Transverse colon (tissue), 4 donors: ENCODE results near the gene ARHGAP33.

Experiments used
- EP300 ChIP-seq: sonication (generic); formaldehyde crosslinking; IDR thresholded peaks from one replicate; pipeline ENCODE4 v1.6.1; 2017; ENCODE audit warnings: antibody characterized with exemption, low read depth
- POLR2A ChIP-seq: fragments of 450-650 bp; IDR thresholded peaks from one replicate; pipeline ENCODE4 v1.6.1; 2016; ENCODE audit warnings: antibody characterized with exemption, mild to moderate bottlenecking, moderate library complexity
- POLR2AphosphoS5 ChIP-seq, 3 donors: sonication (generic); formaldehyde crosslinking; IDR thresholded peaks; one replicate each; pipeline ENCODE4 v1.6.1; 2016; ENCODE audit warnings: antibody characterized with exemption in 3 of 3
- TF ChIP-seq, protein P1 (sequence below), 5 experiments: fragments of 200-600 bp in 3 of 5; fragments of 450-650 bp in 2 of 5; sonication (generic) in 3 of 5; IDR thresholded peaks; 1 replicate in 2 of 5; 2 replicates in 3 of 5; pipeline ENCODE4 v1.5.1; 2016 to 2017; ENCODE audit warnings: antibody characterized with exemption in 5 of 5, inconsistent platforms in 3 of 5, mild to moderate bottlenecking in 2 of 5, moderate library complexity in 1 of 5

DNA sequence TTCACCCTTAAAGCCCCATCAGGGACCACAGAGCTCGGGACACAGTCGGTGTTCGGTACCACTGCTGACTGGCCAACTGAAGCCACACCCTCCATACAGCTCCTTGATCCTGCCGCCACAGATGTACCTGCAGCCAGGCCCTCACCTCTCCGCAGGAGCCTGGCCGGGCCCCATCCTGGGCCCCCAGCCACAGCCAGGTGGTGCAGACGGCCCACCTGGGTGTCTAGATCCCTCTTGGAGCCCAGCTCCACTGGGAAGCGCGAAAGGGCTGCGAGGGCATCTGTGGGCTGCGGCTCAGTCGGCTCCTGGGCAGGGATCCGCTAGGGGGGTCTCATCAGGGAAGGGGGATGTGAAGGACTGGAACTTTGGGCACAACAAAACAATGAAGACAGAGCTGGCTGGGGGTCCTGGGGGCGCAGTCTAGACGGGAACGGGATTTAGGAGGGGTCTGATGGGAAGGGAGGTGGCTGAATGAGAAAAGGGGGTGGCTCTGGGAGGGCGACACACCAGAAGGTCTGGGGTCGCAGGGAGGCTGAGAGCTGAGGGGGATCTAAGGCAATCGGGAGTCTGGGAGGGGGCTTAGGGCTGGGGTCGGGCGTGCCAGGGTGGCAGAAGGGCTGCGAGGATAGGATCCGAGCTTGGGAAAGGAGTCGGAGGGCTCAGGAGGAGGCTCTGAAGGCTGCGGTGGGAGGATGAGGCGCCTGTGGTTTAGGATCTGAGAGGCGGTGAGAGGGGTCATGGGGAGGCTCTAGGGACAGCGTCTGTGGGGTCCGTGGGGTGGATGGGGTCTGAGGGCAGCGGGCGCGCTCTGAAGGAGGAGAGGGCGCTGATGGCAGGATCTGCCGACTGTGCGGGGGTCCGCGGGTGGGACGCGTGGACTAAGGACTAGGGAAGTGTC is 21.5 kb downstream of the ARHGAP33 start:
- TF ChIP-seq, protein P1, sequence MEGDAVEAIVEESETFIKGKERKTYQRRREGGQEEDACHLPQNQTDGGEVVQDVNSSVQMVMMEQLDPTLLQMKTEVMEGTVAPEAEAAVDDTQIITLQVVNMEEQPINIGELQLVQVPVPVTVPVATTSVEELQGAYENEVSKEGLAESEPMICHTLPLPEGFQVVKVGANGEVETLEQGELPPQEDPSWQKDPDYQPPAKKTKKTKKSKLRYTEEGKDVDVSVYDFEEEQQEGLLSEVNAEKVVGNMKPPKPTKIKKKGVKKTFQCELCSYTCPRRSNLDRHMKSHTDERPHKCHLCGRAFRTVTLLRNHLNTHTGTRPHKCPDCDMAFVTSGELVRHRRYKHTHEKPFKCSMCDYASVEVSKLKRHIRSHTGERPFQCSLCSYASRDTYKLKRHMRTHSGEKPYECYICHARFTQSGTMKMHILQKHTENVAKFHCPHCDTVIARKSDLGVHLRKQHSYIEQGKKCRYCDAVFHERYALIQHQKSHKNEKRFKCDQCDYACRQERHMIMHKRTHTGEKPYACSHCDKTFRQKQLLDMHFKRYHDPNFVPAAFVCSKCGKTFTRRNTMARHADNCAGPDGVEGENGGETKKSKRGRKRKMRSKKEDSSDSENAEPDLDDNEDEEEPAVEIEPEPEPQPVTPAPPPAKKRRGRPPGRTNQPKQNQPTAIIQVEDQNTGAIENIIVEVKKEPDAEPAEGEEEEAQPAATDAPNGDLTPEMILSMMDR (IDR thresholded peaks at IDR 0.05), result no peak
- TF ChIP-seq POLR2A (no peak), POLR2AphosphoS5 (IDR thresholded peaks at IDR 0.05) (no peak), EP300 (no peak)
